GM18511 (cell line): ENCODE measurements around the gene PRKD2.

Experiments used
- ATAC-seq: cut with Tn5 transposase; IDR thresholded peaks from one replicate; pipeline ENCODE4 v1.9.1; 2021; ENCODE audit warnings: mild to moderate bottlenecking, moderate library complexity; ENCODE audit not compliant: unreplicated experiment

PRKD2 gene

GRCh38 chr19:46742926-46743480, 26.1 kb upstream of the PRKD2 start:
- ATAC-seq, result no peak

- no peak for ATAC-seq
These were observed 24.5 kb upstream of the PRKD2 start for GRCh38 chr19:46741447-46741846.

- no peak for ATAC-seq
These were observed 22.4 kb upstream of the PRKD2 start for GRCh38 chr19:46739290-46739771.

GRCh38 chr19:46737761-46738171, 20.9 kb upstream of the PRKD2 start:
- ATAC-seq, result no peak

GRCh38 chr19:46737298-46737654, 20.4 kb upstream of the PRKD2 start:
- no peak for ATAC-seq

- ATAC-seq, result no peak
These were observed 19.8 kb upstream of the PRKD2 start for GRCh38 chr19:46736531-46737297.

GRCh38 chr19:46733690-46734292, 16.9 kb upstream of the PRKD2 start:
- no peak for ATAC-seq

GRCh38 chr19:46732966-46733689, 16.2 kb upstream of the PRKD2 start:
- no peak for ATAC-seq

- no peak for ATAC-seq
These were observed 15.4 kb upstream of the PRKD2 start for GRCh38 chr19:46732172-46732938.

GRCh38 chr19:46731584-46731983, 14.7 kb upstream of the PRKD2 start:
- ATAC-seq, result no peak

- no peak for ATAC-seq
These were observed 14.1 kb upstream of the PRKD2 start for GRCh38 chr19:46731007-46731501.

- no peak for ATAC-seq
These were observed 13.7 kb upstream of the PRKD2 start for GRCh38 chr19:46730595-46730994.

- no peak for ATAC-seq
These were observed 13.3 kb upstream of the PRKD2 start for GRCh38 chr19:46730187-46730586.

- ATAC-seq, result no peak
These were observed 12.8 kb upstream of the PRKD2 start for GRCh38 chr19:46729696-46730095.

GRCh38 chr19:46728693-46729339, 11.9 kb upstream of the PRKD2 start:
- no peak for ATAC-seq

GRCh38 chr19:46728208-46728607, 11.3 kb upstream of the PRKD2 start:
- no peak for ATAC-seq

GRCh38 chr19:46727757-46728156, 10.8 kb upstream of the PRKD2 start:
- ATAC-seq, result no peak

- no peak for ATAC-seq
These were observed 10.1 kb upstream of the PRKD2 start for GRCh38 chr19:46726971-46727501.

- ATAC-seq, result no peak
These were observed 9.6 kb upstream of the PRKD2 start for GRCh38 chr19:46726551-46726950.

- no peak for ATAC-seq
These were observed 9.0 kb upstream of the PRKD2 start for GRCh38 chr19:46725859-46726393.
